GM21786 (cell line): ENCODE data around the gene HTR6.

Experiments used
- ATAC-seq: cut with Tn5 transposase; IDR thresholded peaks from one replicate; pipeline ENCODE4 v1.9.1; 2021; ENCODE audit not compliant: unreplicated experiment

Gene HTR6

GRCh38 chr1:19685994-19686393 lies 21.3 kb downstream of the HTR6 start:
- ATAC-seq = no peak

GRCh38 chr1:19687414-19687813 lies 22.7 kb downstream of the HTR6 start:
- no peak for ATAC-seq

GRCh38 chr1:19688041-19688842 lies 23.6 kb downstream of the HTR6 start:
- no peak for ATAC-seq

GRCh38 chr1:19689085-19689757 lies 24.5 kb downstream of the HTR6 start:
- no peak for ATAC-seq

- ATAC-seq = no peak
Measured at GRCh38 chr1:19689856-19690255, 25.2 kb downstream of the HTR6 start.

- ATAC-seq = no peak
Measured at GRCh38 chr1:19690342-19690741, 25.7 kb downstream of the HTR6 start.

GRCh38 chr1:19694298-19694697 lies 29.6 kb downstream of the HTR6 start:
- no peak for ATAC-seq

GRCh38 chr1:19695772-19696171 lies 31.1 kb downstream of the HTR6 start:
- ATAC-seq = no peak

- ATAC-seq = no peak
Measured at GRCh38 chr1:19696820-19697219, 32.1 kb downstream of the HTR6 start.

GRCh38 chr1:19698181-19698580 lies 33.5 kb downstream of the HTR6 start:
- ATAC-seq = no peak

GRCh38 chr1:19700079-19700777 lies 35.6 kb downstream of the HTR6 start:
- no peak for ATAC-seq

- no peak for ATAC-seq
Measured at GRCh38 chr1:19703280-19703679, 38.6 kb downstream of the HTR6 start.

- ATAC-seq = no peak
Measured at GRCh38 chr1:19704247-19705113, 39.8 kb downstream of the HTR6 start.

GRCh38 chr1:19705464-19705863 lies 40.8 kb downstream of the HTR6 start:
- ATAC-seq = no peak

- ATAC-seq = no peak
Measured at GRCh38 chr1:19706136-19706535, 41.5 kb downstream of the HTR6 start.

GRCh38 chr1:19708567-19709110 lies 44.0 kb downstream of the HTR6 start:
- no peak for ATAC-seq

GRCh38 chr1:19709260-19709793 lies 44.7 kb downstream of the HTR6 start:
- ATAC-seq = no peak

GRCh38 chr1:19710825-19711611 lies 46.3 kb downstream of the HTR6 start:
- ATAC-seq = peak; percentile 66

GRCh38 chr1:19712928-19713327 lies 48.3 kb downstream of the HTR6 start:
- no peak for ATAC-seq
